22Rv1 (cell line): ENCODE results near the gene PRPH.

Experiments
- CTCF ChIP-seq: fragments of 450-650 bp; IDR thresholded peaks from 2 replicates; pipeline ENCODE4 v1.5.1; 2017; ENCODE audit warnings: mild to moderate bottlenecking
- ZFX ChIP-seq: fragments of 450-650 bp; IDR thresholded peaks from 2 replicates; pipeline ENCODE4 v1.6.1; 2017; ENCODE audit warnings: antibody characterized with exemption, borderline replicate concordance

DNA sequence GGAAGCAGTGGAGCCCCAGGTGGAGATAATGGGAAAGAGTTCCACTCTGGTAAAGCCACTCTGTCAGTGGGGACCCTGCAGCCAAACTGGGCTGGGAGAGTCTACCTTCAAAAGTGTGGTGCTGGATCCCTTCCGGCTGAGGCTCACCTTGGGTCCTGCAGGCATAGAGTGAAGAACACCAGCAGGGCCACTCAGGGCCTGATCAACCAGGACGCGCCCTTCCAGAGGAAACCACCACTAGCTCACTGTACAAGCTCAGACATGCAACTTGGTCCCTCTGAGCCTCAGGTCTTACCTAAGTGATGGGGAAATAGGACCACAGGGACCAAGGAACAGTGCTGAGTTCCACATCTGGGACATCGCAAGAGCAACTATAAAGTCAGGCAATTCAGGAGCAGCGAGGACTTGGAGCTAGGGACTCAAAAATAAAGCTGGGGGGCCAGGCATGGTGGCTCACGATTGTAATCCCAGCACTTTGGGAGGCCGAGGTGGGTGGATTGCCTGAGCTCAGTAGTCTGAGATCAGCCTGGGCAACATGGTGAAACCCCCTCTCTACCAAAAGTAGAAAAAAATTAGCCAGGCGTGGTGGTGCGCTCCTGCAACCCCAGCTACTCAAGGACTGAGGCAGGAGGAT, 5.9 kb upstream of the PRPH start:
- TF ChIP-seq CTCF = no peak
- no peak for TF ChIP-seq ZFX
